HS-27A (cell line): ENCODE results near the gene SH3RF3.

Experiments used
- DNase-seq: peaks from one replicate; pipeline ENCODE4 v3.0.0-alpha.2; 2012; ENCODE audit warnings: low read depth, missing footprints

Gene SH3RF3

GRCh38 chr2:109203246-109204011 lies 74.4 kb downstream of the SH3RF3 start:
- DNase-seq: no peak

GRCh38 chr2:109204412-109204811 lies 75.4 kb downstream of the SH3RF3 start:
- DNase-seq: no peak

GRCh38 chr2:109205447-109205846 lies 76.4 kb downstream of the SH3RF3 start:
- no peak for DNase-seq

- DNase-seq: no peak
These were observed 77.7 kb downstream of the SH3RF3 start for GRCh38 chr2:109206569-109207146.

GRCh38 chr2:109207176-109207575 lies 78.2 kb downstream of the SH3RF3 start:
- DNase-seq: no peak

- no peak for DNase-seq
These were observed 79.3 kb downstream of the SH3RF3 start for GRCh38 chr2:109208071-109208950.

- DNase-seq: no peak
These were observed 79.9 kb downstream of the SH3RF3 start for GRCh38 chr2:109208951-109209335.

- DNase-seq: peak; percentile 70
These were observed 80.4 kb downstream of the SH3RF3 start for GRCh38 chr2:109209412-109209811.

GRCh38 chr2:109209941-109210340 lies 80.9 kb downstream of the SH3RF3 start:
- no peak for DNase-seq

- DNase-seq: no peak
These were observed 81.6 kb downstream of the SH3RF3 start for GRCh38 chr2:109210431-109211200.

GRCh38 chr2:109211315-109211714 lies 82.3 kb downstream of the SH3RF3 start:
- DNase-seq: no peak

GRCh38 chr2:109212836-109213563 lies 84.0 kb downstream of the SH3RF3 start:
- no peak for DNase-seq

GRCh38 chr2:109213646-109214433 lies 84.8 kb downstream of the SH3RF3 start:
- DNase-seq: peak; percentile 93

GRCh38 chr2:109214651-109215371 lies 85.8 kb downstream of the SH3RF3 start:
- DNase-seq: no peak

- no peak for DNase-seq
These were observed 86.9 kb downstream of the SH3RF3 start for GRCh38 chr2:109215866-109216265.

- no peak for DNase-seq
These were observed 87.3 kb downstream of the SH3RF3 start for GRCh38 chr2:109216332-109216731.

- no peak for DNase-seq
These were observed 88.5 kb downstream of the SH3RF3 start for GRCh38 chr2:109217362-109218086.

- DNase-seq: no peak
These were observed 89.2 kb downstream of the SH3RF3 start for GRCh38 chr2:109218087-109218791.

- no peak for DNase-seq
These were observed 89.8 kb downstream of the SH3RF3 start for GRCh38 chr2:109218792-109219126.
